Midbrain (tissue), 1 donor: ENCODE data around the gene CRYBG2.
"Not testable (repeated sequence)": the region's sequence is repeated elsewhere in the genome, so short reads cannot be mapped to it uniquely, and the experiment has no call there.

ENCODE experiments used
- DNase-seq: peaks from one replicate; lab custom pipeline; 2025; lab: John Stamatoyannopoulos, UW

The CRYBG2 gene, protein sequence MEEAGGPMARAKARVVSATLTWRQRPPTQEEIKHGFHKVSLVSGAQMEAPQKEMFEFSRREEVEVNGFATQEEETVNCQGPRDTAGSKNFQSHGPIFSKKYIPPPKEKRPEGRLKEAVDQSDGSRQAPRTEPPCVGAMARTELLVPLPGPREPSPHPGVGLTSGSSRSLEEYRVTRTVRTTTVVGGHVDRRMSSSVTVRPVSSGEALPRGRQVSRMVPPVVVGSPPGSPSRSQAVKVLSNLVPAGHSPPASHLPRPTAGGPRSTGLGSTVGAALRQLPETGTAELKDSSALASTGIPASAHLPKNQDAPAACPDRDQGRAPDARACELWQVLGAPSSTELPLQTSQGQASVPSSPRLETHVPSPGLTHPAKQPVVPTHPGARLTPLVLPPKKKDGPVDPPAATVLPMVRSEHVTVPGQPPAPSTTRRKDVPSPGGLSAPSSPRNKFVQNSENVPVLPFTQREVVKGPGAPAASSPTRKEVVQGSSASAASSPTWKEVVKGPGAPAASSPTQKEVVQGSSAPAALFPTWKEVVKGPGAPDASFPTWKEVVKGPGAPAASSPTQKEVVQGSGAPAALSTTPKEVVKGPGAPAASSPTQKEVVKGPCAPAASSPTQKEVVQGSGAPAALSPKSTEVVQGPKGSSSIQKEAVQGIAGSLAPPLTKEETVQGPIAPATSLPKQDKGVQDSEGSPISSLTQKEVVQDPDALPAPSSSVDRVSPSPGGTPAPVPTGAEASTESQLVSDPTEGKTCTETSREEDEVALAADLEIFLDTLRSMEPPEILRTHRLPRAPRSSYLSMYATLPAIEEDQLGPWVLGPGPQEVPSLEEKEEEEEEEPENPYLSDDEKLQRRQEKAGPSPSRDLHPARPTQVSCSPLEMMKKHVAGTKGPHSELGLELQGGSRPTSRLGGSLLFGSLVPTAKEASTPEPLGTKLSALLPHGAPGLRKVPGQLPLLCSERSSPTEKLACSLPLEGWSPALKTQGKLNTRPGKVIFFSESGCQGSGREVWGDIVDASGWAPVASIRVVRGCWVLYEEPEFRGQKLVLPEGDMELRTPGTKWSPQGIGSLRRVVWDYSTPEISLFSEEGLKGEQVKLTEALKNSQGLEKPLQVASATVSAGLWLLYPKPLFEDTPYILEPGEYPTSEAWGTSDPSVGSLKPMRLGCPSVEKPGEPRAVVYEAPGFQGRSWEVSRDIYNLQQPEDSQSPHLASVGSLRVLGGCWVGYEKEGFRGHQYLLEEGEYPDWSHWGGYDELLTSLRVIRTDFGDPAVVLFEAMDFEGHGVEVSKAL (N-terminal part only)

GRCh38 chr1:26353976-26354820 is at the start of gene CRYBG2:
CRYBG2 (minus strand) TSS chr1:26354130; CDS start chr1:26346657, 7,473 bp downstream.
- DNase-seq: no peak

DNA sequence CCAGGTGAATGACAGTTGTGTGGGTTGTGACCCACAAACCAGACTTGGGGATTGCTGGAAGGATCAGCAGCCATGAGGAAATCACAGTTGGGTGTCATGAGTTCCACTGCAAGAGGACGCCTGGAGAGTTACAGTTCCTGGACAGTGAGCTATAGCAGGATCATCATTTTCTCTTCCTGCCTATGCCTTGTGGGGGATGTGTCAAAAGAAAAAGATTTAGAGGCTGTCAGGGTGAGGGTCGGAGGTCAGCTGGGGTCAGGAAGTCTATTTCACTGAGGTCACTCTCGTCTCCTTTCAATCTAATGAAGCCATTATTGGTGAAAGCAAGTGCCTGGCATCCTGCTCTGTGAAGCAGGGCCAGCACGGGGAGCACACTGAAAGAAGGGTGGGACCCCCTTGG is 49.7 kb upstream of the CRYBG2 start:
- DNase-seq: no peak

DNA sequence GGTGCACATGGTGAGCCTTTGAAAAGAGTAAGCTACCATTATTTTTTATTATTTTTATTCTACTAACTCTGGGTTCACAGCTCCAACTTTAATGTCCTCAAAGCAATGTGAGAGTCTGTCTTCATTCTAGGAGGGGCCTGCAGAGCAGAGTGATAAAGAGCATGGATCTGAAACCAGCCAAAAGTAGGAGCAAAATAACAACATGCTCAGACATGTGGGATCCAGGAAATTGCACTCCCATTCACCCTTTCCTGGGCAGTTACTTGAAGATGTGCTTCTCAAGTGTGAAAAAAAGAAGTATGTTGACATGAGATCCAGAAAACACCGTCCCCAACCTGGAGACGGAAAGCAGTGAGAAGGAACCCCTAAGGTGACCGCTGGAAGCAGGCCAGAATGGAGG is 48.0 kb upstream of the CRYBG2 start:
- DNase-seq: no peak

DNA sequence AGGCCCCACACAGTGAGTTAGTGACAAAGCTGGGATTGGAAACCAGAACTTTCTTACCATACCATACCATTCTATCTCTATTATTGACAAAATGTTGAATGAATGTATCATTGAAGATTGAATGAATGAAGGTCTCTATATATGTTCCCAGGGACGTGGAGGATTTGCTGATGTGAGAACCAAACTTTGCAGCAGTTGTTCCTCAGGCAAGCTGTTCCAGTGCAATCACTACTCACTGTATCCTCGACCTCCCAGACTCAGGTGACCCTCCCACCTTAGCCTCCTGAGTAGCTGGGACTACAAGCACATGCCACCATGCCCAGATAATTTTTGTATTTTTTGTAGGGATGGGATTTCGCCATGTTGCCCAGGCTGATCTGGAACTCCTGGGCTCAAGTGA is 45.1 kb upstream of the CRYBG2 start:
- no peak for DNase-seq

- no peak for DNase-seq
Measured at GRCh38 chr1:26395754-26396153, 41.8 kb upstream of the CRYBG2 start.

GRCh38 chr1:26391450-26391849 is 37.5 kb upstream of the CRYBG2 start:
- DNase-seq: peak; percentile 18

DNA sequence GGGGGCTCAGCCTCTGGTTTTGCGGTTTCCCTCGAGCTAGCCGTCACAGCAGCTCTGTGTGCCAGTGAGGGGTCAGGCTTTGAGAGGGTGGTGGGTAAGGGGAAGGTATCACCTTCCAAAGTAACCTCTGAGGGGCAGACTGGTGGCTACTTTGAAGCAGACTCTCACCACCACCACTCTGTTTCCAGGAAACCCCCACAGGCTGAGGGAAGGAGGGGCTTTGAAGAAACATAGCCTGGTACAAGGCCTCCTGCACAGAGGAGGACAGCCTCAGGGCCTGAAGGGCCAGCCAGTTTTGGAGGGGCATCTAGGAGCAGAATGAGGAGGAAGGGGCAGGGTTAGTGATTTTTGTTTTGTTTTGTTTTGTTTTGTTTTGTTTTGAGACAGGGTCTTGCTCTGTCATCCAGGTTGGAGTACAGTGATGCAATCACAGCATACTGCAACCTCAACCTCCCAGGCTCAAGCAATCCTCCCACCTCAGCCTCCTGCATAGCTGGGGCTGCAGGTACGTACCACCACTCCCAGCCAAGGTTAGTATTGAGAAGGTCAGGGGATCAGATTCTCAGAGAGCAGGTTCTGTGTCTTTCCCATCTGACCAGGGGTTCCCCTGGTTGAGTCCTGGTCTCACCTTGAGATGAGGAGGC is 35.8 kb upstream of the CRYBG2 start:
- no peak for DNase-seq

DNA sequence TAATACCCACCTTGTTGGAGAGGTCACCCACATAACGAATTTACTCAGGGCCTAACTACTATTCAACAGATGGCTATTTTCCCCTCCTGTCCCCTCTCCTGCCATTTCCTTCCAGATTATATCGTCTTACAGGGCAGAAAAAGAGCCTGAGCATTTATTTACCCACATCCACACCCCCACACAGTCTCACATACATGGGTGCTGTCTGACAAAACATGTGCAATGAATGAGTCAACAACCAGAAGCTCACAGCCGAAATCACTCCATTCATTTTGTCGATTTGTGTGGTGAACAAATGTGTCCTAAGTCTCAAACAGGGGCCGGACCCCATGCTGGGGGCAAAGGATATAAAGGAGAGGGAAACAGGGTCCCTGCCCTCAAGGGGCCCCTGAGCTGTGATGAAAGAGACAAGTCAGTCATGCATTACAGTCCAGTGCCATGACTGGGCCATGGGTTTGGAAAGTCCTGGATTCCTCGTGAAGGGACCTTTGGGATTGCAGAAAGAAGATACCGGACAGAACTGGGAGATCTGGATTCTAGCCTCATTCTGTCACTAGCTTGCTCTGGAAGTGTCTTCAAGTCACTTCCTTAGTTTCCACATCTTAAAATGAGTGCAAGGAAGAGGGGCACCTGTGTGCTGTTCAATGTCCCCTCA is 35.0 kb upstream of the CRYBG2 start:
- no peak for DNase-seq

DNA sequence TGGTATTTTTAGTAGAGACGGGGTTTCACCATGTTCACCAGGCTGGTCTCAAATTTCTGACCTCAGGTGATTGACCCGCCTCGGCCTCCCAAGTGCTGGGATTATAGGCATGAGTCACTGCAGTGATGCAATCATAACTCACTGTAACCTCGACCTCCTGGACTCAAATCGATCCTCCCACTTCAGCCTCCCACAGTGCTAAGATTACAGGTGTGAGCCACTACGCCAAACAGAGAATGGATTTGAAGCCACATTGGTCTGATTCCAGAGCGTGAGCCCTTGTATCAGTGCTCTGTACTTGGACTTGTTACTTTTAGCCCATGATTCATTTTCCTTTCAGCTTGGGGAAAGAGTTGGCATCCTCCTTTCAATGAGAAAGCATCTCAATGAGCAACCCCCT is 33.5 kb upstream of the CRYBG2 start:
- DNase-seq: no peak

- not testable (repeated sequence) for DNase-seq
Measured at GRCh38 chr1:26385063-26385462, 31.1 kb upstream of the CRYBG2 start.

- no peak for DNase-seq
Measured at GRCh38 chr1:26384076-26384475, 30.1 kb upstream of the CRYBG2 start.

DNA sequence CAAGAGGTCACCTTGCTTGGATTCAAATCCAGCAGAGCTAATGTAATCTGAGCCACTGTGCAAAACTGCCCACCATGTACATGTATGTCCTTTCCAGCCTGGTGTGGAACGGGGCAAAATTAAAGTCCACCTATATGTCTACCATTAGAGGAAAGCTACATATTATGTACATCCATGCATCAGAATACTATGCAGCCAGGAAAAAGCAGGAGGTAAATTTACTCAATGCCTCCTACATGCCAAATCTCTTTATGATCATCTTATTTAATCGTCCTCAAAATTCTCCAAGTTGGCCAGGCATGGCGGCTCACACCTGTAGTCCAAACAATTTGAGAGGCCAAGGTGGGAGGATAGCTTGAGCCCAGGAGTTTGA is 24.9 kb upstream of the CRYBG2 start:
- no peak for DNase-seq

DNA sequence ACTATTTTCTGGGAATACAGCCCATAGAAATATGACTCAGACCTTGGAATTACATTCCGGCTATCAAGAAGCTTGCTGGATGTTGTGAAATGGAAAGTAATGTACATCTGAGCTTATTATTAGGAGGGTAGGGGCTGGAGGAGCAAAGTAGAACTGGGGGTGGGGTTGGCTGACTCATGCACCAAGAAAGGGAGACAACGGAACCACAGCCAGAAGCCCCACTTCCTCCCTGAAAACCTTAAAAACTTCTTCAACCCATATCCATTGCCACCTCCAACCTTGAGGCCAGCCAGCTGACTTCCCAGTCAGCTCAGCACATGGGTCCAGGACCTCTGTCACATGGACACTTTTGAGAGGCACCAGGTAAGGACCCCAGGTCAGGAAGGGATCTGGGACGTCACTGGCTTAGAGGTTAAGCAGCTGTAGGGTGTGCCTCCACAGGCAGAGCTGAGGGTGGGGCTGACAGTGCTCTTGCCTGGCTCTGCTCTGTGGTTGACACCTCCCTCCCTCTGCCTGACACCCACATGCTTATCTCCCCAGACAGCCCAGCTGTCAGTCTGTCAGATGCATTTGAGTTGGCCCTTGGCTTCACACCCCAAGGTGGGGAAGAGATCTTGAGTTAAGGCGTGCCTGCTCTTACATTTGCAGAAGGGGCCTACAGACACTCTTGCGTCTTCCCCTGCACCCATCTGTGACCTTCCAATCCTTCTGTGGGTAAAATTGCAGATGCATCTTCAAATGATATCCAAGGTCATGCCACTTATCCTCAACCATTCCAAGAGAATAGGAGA is 24.4 kb upstream of the CRYBG2 start:
- no peak for DNase-seq

DNA sequence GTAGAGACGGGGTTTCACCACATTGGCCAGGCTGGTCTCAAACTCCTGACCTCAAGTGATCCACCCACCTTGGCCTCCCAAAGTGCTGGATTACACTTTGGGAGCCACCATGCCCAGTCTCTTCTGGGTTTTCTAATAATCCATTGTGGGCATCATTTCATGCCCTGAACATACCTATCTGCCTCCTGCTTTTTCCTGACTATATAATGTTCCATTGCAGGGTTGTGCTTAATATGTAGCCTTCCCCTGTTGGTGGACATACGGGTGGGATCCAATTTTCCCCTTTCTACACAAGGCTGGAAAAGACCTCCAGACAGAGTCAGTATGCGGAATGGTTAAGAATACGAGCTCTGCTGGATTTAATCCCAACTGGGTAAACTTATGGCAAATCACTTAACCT is 22.1 kb upstream of the CRYBG2 start:
- DNase-seq: no peak

- DNase-seq: no peak
Measured at GRCh38 chr1:26375081-26375480, 21.2 kb upstream of the CRYBG2 start.

DNA sequence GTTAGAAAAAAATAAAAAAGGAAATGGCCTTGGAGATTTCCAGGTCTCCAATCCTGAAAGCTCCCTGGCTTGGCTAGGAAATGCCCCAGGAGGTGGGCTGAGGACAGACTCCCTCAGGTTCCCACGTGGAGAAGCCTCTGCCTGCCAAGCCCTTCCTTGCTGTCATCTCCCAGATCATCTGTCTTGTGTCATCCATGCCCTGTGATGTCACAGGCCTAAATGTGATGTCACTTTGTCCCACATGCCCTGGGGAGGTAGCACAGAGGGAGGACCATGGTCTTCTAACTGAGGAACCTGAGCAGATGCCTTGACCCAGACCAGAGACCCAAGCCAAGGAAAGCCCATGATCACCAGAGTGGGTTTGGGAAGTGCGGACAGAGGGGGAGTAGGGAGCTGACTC is 20.4 kb upstream of the CRYBG2 start:
- not testable (repeated sequence) for DNase-seq

GRCh38 chr1:26373789-26374188 is 19.9 kb upstream of the CRYBG2 start:
- DNase-seq: no peak

- no peak for DNase-seq
Measured at GRCh38 chr1:26373281-26373680, 19.4 kb upstream of the CRYBG2 start.

GRCh38 chr1:26372611-26373010 is 18.7 kb upstream of the CRYBG2 start, which contains the start of gene ZNF683:
ZNF683 (minus strand) TSS chr1:26372750; CDS start chr1:26368571, 4,179 bp downstream.
- DNase-seq: not testable (repeated sequence)
